Endodermal cell (in vitro differentiated cells): ENCODE results near the gene DDN. TPM values are rescaled to one million over a fixed set of nuclear protein-coding genes. Genes with fewer than 3 reads are reported as not detected.
A peak's percentile ranks its signal among the peaks of the same experiment; 100 is the strongest.

ENCODE experiments used
- DNase-seq: peaks from one replicate; pipeline ENCODE4 v3.0.0-alpha.2; 2017
- H3K27ac ChIP-seq: 2 replicates; pipeline ENCODE4 v1.5.1; 2013; ENCODE audit warnings: mild to moderate bottlenecking, low read depth, low read length, moderate library complexity
- H3K27me3 ChIP-seq: 2 replicates; pipeline ENCODE4 v1.6.1; 2013; ENCODE audit warnings: mild to moderate bottlenecking, low read length, moderate library complexity; ENCODE audit not compliant: insufficient read depth, control insufficient read depth, poor library complexity, severe bottlenecking
- H3K36me3 ChIP-seq: 2 replicates; pipeline ENCODE4 v1.7.0; 2013; ENCODE audit warnings: mild to moderate bottlenecking, low read length, moderate library complexity; ENCODE audit not compliant: control insufficient read depth, insufficient read depth
- H3K4me1 ChIP-seq: one replicate; pipeline ENCODE4 v1.7.0; 2013; ENCODE audit warnings: low read length; ENCODE audit not compliant: control insufficient read depth, insufficient read depth
- H3K4me3 ChIP-seq: 2 replicates; pipeline ENCODE4 v1.5.1; 2013; ENCODE audit warnings: mild to moderate bottlenecking, low read length, moderate library complexity
- H3K9ac ChIP-seq: 2 replicates; pipeline ENCODE4 v1.6.1; 2013; ENCODE audit warnings: mild to moderate bottlenecking, low read length, moderate library complexity; ENCODE audit not compliant: poor library complexity, severe bottlenecking; ENCODE audit errors: extremely low read depth
- H3K9me3 ChIP-seq: 2 replicates; pipeline ENCODE4 v1.6.1; 2013; ENCODE audit warnings: mild to moderate bottlenecking, low read length, moderate library complexity; ENCODE audit not compliant: control insufficient read depth
- H3K27ac Mint-ChIP-seq: 2 replicates; pipeline ENCODE4 v1.8.0; 2020; ENCODE audit warnings: mixed read lengths
- H3K27me3 Mint-ChIP-seq: 2 replicates; pipeline ENCODE4 v1.8.0; 2021; ENCODE audit warnings: mild to moderate bottlenecking, mixed read lengths; ENCODE audit not compliant: insufficient read depth
- H3K36me3 Mint-ChIP-seq: 2 replicates; pipeline ENCODE4 v1.8.0; 2020; ENCODE audit warnings: low read depth, mixed read lengths
- H3K4me1 Mint-ChIP-seq: 2 replicates; pipeline ENCODE4 v1.8.0; 2020; ENCODE audit warnings: mixed read lengths
- H3K4me3 Mint-ChIP-seq: 2 replicates; pipeline ENCODE4 v1.8.0; 2020; ENCODE audit warnings: mild to moderate bottlenecking, moderate library complexity, mixed read lengths
- H3K9me3 Mint-ChIP-seq: 2 replicates; pipeline ENCODE4 v1.8.0; 2020; ENCODE audit warnings: mild to moderate bottlenecking, mixed read lengths
- WGBS, 2 experiments: methylation state at CpG; one replicate each; pipeline versions ENCODE4 v1.1.5 to v1.1.7; 2013; ENCODE audit warnings: missing lambda C conversion rate in 2 of 2, mixed read lengths in 1 of 2; ENCODE audit not compliant: insufficient coverage in 1 of 2, insufficient read length in 1 of 2; 5-methylcytosine and 5-hydroxymethylcytosine counted together
- total RNA-seq, 2 donors: library from RNA; stranded (reverse); fragmentation: NEBNext Ultra II Directional in 1 of 2; extraction: Animal tissue kit (Norgen Biotek cat#: 25700) in 1 of 2; gene quantifications; 2 replicates in 1 of 2; 3 replicates in 1 of 2; pipeline ENCODE4 v1.2.1, GENCODE V29; 2021
- TF ChIP-seq, protein P1 (sequence below): fragments of 200-600 bp; sonication (generic); conservative IDR thresholded peaks from 2 replicates; pipeline ENCODE4 v1.5.0; 2021; ENCODE audit warnings: antibody characterized with exemption, mild to moderate bottlenecking

The DDN gene
- total RNA-seq, 2 donors from 2014 or later = 0.31 to 0.33 TPM

DNA sequence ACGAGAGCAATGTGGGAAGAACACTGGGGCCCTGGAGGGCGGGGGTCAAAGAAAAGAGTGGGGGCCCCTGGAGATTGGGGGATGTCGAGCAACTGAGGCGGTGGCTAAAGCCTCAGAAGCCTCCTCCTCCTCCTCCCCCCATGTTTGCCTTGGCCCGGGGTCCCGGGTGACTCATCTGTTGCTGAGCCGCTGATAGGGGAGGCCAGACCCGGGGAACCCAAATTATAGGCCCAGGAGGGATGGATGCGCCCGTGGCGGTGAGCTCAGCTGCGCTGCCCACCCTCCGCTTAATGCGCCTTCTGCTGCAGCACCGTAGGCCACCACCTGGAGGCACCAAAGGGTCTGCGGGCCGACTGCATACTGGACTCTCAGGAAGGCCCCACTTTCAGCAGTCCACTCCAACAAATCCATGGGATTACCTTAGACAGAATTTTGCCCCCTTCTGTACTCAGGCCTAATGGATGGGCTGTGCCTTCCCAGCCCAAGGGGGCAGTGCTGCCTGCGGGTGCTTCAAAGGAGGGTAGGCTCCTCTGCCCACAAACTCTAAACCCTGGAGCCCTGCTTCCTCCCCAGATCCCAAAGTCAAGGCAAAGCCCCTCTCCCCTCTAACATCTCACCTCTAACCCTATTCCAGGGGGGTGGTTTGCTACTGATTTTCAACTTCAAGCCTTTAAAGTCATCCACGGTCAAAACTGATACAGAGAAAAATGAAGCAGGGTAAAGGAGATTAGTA lies 25.1 kb downstream of the DDN start:
- H3K36me3 Mint-ChIP-seq = no peaks in the 10 kb centered on the region
- H3K9ac ChIP-seq = no peak overlapping the region
- TF ChIP-seq, protein P1, sequence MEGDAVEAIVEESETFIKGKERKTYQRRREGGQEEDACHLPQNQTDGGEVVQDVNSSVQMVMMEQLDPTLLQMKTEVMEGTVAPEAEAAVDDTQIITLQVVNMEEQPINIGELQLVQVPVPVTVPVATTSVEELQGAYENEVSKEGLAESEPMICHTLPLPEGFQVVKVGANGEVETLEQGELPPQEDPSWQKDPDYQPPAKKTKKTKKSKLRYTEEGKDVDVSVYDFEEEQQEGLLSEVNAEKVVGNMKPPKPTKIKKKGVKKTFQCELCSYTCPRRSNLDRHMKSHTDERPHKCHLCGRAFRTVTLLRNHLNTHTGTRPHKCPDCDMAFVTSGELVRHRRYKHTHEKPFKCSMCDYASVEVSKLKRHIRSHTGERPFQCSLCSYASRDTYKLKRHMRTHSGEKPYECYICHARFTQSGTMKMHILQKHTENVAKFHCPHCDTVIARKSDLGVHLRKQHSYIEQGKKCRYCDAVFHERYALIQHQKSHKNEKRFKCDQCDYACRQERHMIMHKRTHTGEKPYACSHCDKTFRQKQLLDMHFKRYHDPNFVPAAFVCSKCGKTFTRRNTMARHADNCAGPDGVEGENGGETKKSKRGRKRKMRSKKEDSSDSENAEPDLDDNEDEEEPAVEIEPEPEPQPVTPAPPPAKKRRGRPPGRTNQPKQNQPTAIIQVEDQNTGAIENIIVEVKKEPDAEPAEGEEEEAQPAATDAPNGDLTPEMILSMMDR = peak; percentile 82
- peaks cover 99% of the 10 kb centered on the region for H3K27me3 Mint-ChIP-seq
- no peak overlapping the region for H3K27ac ChIP-seq
- no peaks in the 10 kb centered on the region for H3K4me1 ChIP-seq
- H3K27ac Mint-ChIP-seq = no peak overlapping the region
- no peaks in the 10 kb centered on the region for H3K9me3 Mint-ChIP-seq
- H3K4me3 ChIP-seq = no peak overlapping the region
- H3K27me3 ChIP-seq = peaks cover 100% of the 10 kb centered on the region
- H3K4me3 Mint-ChIP-seq = no peak overlapping the region
- H3K9me3 ChIP-seq = no peaks in the 10 kb centered on the region
- no peaks in the 10 kb centered on the region for H3K36me3 ChIP-seq
- peak; percentile 96 for DNase-seq
- 19 to 25% methylated on average over 6 to 19 of the region's 19 CpGs for WGBS, 2 experiments
- H3K4me1 Mint-ChIP-seq = peaks cover 19% of the 10 kb centered on the region

DNA sequence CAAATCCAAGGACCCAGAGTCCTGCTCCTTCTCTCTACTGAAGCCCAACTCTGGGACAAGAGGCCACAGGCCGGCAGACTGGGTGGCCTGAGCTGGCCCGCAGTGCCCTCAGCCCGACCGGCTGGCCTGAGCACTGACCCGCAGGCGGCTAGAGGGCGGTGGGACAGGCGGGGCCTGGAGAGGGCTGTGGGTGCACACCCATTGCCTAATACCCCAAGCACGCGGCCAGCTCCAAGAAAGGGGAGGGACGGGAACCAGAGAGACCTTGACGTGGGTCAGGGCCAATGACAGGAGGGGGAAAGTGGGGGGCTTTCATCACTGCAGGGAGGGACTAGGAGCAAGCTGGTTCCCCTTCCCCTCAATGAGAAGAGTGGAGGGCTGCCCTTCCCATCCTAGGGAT lies 25.6 kb downstream of the DDN start:
- no peaks in the 10 kb centered on the region for H3K4me1 ChIP-seq
- no peaks in the 10 kb centered on the region for H3K36me3 ChIP-seq
- WGBS, 2 experiments = 56 to 60% methylated on average over 1 to 12 of the region's 12 CpGs
- no peak overlapping the region for H3K27ac ChIP-seq
- peaks cover 100% of the 10 kb centered on the region for H3K27me3 ChIP-seq
- H3K9me3 Mint-ChIP-seq = no peaks in the 10 kb centered on the region
- H3K27ac Mint-ChIP-seq = no peak overlapping the region
- H3K9me3 ChIP-seq = no peaks in the 10 kb centered on the region
- no peak overlapping the region for H3K4me3 ChIP-seq
- peaks cover 99% of the 10 kb centered on the region for H3K27me3 Mint-ChIP-seq
- DNase-seq = peak; percentile 68
- no peak overlapping the region for H3K4me3 Mint-ChIP-seq
- TF ChIP-seq, protein P1 = no peak
- H3K4me1 Mint-ChIP-seq = peaks cover 15% of the 10 kb centered on the region
- H3K9ac ChIP-seq = no peak overlapping the region
- no peaks in the 10 kb centered on the region for H3K36me3 Mint-ChIP-seq

DNA sequence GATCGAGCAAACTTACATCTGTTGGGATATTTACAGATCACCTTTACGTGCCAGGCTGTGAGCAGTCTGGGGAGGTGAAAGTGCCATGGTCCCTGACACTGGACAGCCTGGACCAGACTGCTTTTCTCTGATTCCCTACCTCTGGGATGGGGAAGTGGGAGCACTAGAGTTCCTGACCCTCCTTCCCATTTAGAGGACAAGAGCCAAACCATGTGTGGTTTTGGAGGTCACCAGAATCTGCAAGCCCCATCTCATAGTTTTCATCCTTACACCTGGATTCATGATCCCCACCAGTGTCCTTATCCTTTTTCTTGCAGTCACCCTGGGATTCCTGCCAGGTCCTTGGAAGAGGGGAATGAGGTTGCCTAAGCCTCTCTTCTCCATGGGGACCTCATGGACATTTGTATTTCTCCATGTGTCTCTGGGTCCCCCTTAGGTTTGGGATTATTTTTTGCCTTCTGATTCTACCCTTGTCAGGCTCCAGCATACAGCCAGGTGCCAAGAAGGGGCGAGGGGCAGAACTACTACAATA lies 26.2 kb downstream of the DDN start:
- H3K4me3 ChIP-seq = no peak overlapping the region
- no peak overlapping the region for H3K27ac ChIP-seq
- peaks cover 15% of the 10 kb centered on the region for H3K4me1 Mint-ChIP-seq
- peaks cover 100% of the 10 kb centered on the region for H3K27me3 ChIP-seq
- no peak overlapping the region for H3K4me3 Mint-ChIP-seq
- peaks cover 99% of the 10 kb centered on the region for H3K27me3 Mint-ChIP-seq
- H3K9ac ChIP-seq = no peak overlapping the region
- DNase-seq = no peak
- H3K4me1 ChIP-seq = no peaks in the 10 kb centered on the region
- TF ChIP-seq, protein P1 = no peak
- no peak overlapping the region for H3K27ac Mint-ChIP-seq
- H3K36me3 ChIP-seq = no peaks in the 10 kb centered on the region
- H3K9me3 Mint-ChIP-seq = no peaks in the 10 kb centered on the region
- no peaks in the 10 kb centered on the region for H3K36me3 Mint-ChIP-seq
- WGBS, 2 experiments = 72 to 79% methylated on average over 3 of the region's 3 CpGs
- H3K9me3 ChIP-seq = no peaks in the 10 kb centered on the region
